Fibroblast of skin of scalp (primary cell): ENCODE measurements around the gene TCIRG1.
"Not testable (repeated sequence)": the region's sequence is repeated elsewhere in the genome, so short reads cannot be mapped to it uniquely, and the experiment has no call there.

Experiments used
- DNase-seq: peaks from one replicate; pipeline ENCODE4 v3.0.0-alpha.2; 2013

The TCIRG1 gene

DNA sequence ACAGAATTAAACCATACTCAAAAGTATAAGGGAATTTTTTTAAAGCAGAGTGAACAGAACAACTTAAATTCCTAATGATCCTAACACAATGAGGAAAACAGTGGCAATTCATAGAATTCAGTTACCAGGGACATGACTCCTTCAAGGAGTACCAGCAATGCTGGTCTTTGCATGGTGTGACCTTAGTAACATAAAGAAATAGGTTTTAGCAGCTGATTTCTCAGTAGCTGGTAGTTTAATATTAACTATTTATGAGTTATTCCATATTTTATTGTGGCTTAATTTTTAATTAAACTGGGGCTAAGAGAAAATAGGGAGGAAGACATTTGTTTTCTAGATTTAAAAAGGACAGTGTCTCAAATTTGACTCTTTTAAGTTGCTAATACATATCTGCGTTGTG, 51.5 kb downstream of the TCIRG1 start:
- no peak for DNase-seq

DNA sequence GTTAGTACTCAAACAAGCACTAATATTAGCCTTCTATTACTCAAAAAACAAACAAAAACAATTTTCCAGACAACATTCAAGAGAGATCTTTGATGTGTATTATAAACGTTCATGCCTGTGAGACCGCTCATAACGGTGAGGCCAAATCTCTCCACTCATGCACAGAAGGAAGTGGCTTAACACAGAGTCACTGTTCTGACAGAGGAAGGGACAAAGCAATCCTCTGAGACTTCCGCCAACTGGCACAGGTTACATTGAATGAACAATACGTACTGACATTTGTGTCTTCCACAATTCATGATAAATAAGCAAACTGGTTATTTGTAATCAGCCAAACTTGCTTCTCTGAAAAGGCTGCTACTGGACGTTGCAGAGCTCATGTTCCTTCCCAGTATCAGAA, 51.9 kb downstream of the TCIRG1 start:
- DNase-seq = no peak

DNA sequence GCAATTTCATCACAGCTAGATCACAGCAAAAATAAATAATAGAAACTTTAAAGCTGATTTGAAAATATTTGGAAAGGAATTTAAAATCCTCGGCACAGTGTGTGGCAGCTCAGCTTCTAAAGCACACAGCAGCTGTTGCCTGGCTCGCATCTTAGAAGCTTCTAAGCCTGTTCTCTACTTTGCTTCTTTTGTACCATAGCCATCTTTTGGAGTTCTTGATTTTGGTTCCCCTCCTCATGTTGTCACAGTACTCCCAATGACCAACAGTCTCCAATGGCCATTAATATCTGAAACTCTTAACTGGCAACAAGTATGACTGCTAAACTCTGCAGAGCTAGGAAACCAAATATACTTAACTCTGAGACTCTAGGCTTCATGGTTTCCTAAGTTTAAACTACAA, 53.6 kb downstream of the TCIRG1 start:
- peak; percentile 7 for DNase-seq

DNA sequence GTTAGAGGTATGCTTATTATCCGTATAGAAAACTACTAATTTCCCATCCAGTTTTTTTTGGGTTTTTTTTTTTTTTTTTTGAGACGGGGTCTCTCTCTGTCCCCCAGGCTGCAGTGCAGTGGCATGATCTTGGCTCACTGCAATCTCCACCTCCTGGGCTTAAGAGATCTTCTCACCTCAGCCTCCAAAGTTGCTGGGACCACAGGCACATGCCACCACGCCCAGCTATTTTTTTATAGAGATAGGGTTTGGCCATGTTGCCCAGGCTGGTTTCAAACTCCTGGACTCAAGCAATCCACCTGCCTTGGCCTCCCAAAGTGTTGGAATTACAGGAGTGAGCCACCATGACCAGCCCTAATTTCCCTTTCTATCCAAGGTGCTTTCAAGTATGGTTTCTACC, 54.1 kb downstream of the TCIRG1 start:
- not testable (repeated sequence) for DNase-seq

DNA sequence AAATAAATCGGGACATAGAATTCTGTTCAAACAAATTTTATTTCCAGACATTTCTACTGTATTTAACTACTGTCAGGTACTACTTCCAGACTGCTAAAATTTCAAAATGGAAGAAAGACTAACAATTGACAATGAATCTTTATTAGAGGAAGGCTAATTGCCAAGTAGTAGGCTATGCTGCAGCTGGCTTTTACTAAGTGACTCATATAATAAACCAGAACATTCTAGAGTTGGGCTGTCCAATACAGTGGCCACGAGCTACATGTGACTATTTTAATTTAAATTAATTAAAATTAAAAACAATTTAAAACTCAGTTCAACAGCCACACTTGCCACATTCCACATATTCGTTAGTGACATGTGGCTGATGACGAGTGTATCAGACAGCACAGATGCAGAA, 54.7 kb downstream of the TCIRG1 start:
- DNase-seq = no peak

DNA sequence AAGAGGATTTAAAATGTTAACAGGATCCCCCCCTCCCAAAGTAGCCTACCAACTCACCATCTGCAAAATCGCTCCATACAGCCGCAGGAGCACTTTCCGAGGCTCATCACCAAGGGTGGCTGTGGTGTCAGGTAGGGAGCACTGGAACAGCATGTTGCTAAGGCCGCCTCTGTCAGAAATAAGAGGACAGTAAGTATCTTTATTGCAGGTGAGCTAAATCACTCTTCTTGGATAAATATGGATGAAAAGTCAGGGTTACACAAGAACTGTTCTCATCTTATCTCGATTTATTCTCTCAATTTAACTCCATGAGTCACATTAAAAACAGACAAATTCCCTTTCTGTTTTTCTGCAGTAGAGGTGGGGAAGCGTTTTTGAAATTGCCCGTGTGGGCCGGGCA, 58.1 kb downstream of the TCIRG1 start:
- DNase-seq = no peak

DNA sequence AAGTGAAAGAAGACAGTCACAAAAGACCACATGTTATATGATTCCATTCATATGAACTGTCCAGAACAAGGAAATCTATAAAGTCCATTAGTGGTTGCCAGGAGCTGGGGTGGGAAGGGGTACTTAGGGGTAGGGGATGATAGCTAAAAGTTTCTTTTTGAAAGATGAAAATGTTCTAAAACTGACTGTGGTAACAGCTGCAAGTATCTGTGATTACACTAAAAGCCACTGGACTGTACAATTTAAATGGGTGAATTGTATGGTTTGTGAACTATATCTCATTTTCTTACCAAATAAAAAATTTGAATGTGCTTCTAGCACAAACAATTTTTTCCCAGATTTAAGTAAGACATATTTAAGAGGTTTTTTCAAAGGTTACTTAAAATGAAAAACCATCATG, 60.2 kb downstream of the TCIRG1 start:
- no peak for DNase-seq

DNA sequence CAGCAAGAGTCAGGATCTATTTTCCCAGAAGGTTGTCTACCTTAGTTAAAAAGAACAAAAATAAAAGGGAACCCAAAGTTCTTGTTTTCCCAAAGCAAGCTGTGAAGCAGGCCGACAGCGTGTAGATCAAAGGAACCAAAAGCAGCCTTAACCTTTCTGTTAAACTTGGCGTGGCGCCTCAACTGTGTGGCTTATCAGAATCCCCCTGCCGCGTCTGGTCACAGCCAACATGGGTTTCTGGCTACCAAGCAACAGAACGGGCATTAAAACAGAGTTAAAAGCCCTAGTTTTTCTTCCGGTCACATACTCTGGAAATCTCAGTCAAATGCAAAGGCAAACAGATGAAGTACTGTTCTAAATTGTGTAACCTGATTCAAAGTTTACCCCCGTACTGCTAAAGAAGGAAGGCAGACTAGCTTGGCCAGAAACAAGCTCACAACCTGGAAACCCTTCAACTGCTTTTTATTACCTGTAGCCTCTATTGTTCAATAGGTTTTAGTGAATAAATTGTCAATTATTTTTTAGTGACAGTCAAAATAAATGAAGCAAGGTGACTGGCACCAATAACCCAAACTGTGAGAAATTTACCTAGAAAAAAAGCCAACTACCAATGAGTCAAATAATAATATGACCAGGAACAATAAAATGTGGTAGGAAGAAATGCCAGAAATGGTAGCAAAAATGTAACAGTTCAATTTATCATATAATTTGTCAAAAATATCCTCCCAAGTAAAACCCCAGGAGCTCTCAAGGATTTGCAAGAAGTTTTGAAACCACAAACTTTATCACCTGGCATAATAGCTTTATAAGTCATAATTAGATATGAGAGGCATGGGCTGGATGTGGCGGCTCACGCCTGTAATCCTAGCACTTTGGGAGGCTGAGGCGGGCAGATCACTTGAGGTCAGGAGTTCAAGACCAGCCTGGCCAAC, 60.9 kb downstream of the TCIRG1 start:
- DNase-seq = no peak
